HFFc6 (cell line): ENCODE measurements around the gene POLR2B. TPM values are rescaled to one million over a fixed set of nuclear protein-coding genes. Genes with fewer than 3 reads are reported as not detected.
"Not testable (repeated sequence)": the region's sequence is repeated elsewhere in the genome, so short reads cannot be mapped to it uniquely, and the experiment has no call there.

Source experiments
- DNase-seq: peaks from one replicate; pipeline ENCODE4 v3.0.0-alpha.2; 2018
- H3K27ac Mint-ChIP-seq: 2 replicates; pipeline ENCODE4 v1.8.0; 2020; ENCODE audit warnings: mild to moderate bottlenecking, mixed read lengths
- H3K27me3 Mint-ChIP-seq: 2 replicates; pipeline ENCODE4 v1.8.0; 2021; ENCODE audit warnings: mild to moderate bottlenecking, moderate library complexity, mixed read lengths; ENCODE audit not compliant: insufficient read depth
- H3K36me3 Mint-ChIP-seq: 2 replicates; pipeline ENCODE4 v1.8.0; 2021; ENCODE audit warnings: low read depth, mixed read lengths
- H3K4me1 Mint-ChIP-seq: 2 replicates; pipeline ENCODE4 v1.8.0; 2020; ENCODE audit warnings: low read depth, mixed read lengths
- H3K4me3 Mint-ChIP-seq: 2 replicates; pipeline ENCODE4 v1.8.0; 2020; ENCODE audit warnings: mild to moderate bottlenecking, moderate library complexity, mixed read lengths
- H3K9me3 Mint-ChIP-seq: 2 replicates; pipeline ENCODE4 v1.8.0; 2020; ENCODE audit warnings: mild to moderate bottlenecking, mixed read lengths
- CTCF ChIP-seq: fragments of 200-600 bp; sonication (generic); IDR thresholded peaks from 2 replicates; pipeline ENCODE4 v1.5.0; 2021; ENCODE audit warnings: antibody characterized with exemption, mild to moderate bottlenecking
- total RNA-seq, 6 experiments: library from RNA; stranded (reverse); fragmentation: NEBNext Ultra II Directional; extraction: Animal tissue kit (Norgen Biotek cat#: 25700); gene quantifications; 2 replicates in 1 of 6; 3 replicates in 5 of 6; pipeline ENCODE4 v1.2.3, GENCODE V29; 2021

POLR2B gene
- total RNA-seq, 6 experiments from 2014 or later = 83.5 to 90.9 (median 87.8) TPM

- Mint-ChIP-seq H3K4me3 (no peak overlapping the region), H3K27me3 (peaks cover 3% of the 10 kb centered on the region), H3K4me1 (peaks cover 79% of the 10 kb centered on the region), H3K9me3 (no peaks in the 10 kb centered on the region), H3K36me3 (peaks cover 57% of the 10 kb centered on the region), H3K27ac (0 out of 2 replicates have a peak overlapping the region, but pooled peaks have one; percentile 29)
- TF ChIP-seq CTCF = no peak
- no peak for DNase-seq
Measured at GRCh38 chr4:57051095-57051494, 72.4 kb downstream of the POLR2B start.

GRCh38 chr4:57051524-57051923, 72.8 kb downstream of the POLR2B start:
- no peaks in the 10 kb centered on the region for H3K9me3 Mint-ChIP-seq
- no peak for DNase-seq

GRCh38 chr4:57053508-57053907, 74.8 kb downstream of the POLR2B start:
- H3K27ac Mint-ChIP-seq = peak overlapping the region; percentile 71
- no peak overlapping the region for H3K4me3 Mint-ChIP-seq

More at GRCh38 chr4:57051524-57051923, 72.8 kb downstream of the POLR2B start:
- Mint-ChIP-seq H3K36me3 (peaks cover 59% of the 10 kb centered on the region), H3K27ac (peak overlapping the region; percentile 29), H3K27me3 (peaks cover 3% of the 10 kb centered on the region), H3K4me3 (no peak overlapping the region), H3K4me1 (peaks cover 79% of the 10 kb centered on the region)
- TF ChIP-seq CTCF = no peak

GRCh38 chr4:57055886-57056285, 77.2 kb downstream of the POLR2B start:
- Mint-ChIP-seq H3K27ac (no peak overlapping the region), H3K36me3 (peaks cover 71% of the 10 kb centered on the region)

More at GRCh38 chr4:57053508-57053907, 74.8 kb downstream of the POLR2B start:
- H3K9me3 Mint-ChIP-seq = no peaks in the 10 kb centered on the region
- peaks cover 3% of the 10 kb centered on the region for H3K27me3 Mint-ChIP-seq
- TF ChIP-seq CTCF = no peak
- peaks cover 77% of the 10 kb centered on the region for H3K4me1 Mint-ChIP-seq
- peak; percentile 63 for DNase-seq
- peaks cover 62% of the 10 kb centered on the region for H3K36me3 Mint-ChIP-seq

GRCh38 chr4:57059890-57060716, 81.4 kb downstream of the POLR2B start:
- no peaks in the 10 kb centered on the region; the same call in 1 of the 2 replicates for H3K9me3 Mint-ChIP-seq
- H3K36me3 Mint-ChIP-seq = peaks cover 52% of the 10 kb centered on the region
- peaks cover 82% of the 10 kb centered on the region for H3K4me1 Mint-ChIP-seq
- H3K27me3 Mint-ChIP-seq = no peaks in the 10 kb centered on the region; the same call in 1 of the 2 replicates
- DNase-seq = no peak
- TF ChIP-seq CTCF = no peak
- no peak overlapping the region for H3K4me3 Mint-ChIP-seq
- H3K27ac Mint-ChIP-seq = no peak overlapping the region

More at GRCh38 chr4:57055886-57056285, 77.2 kb downstream of the POLR2B start:
- no peak for DNase-seq
- Mint-ChIP-seq H3K4me1 (peaks cover 75% of the 10 kb centered on the region), H3K9me3 (no peaks in the 10 kb centered on the region; the same call in 1 of the 2 replicates), H3K27me3 (peaks cover 3% of the 10 kb centered on the region), H3K4me3 (no peak overlapping the region)
- TF ChIP-seq CTCF = no peak

- not testable (repeated sequence) for H3K9me3 Mint-ChIP-seq
Measured at GRCh38 chr4:57060717-57061067, 82.0 kb downstream of the POLR2B start.

More at GRCh38 chr4:57060717-57061067, 82.0 kb downstream of the POLR2B start:
- not testable (repeated sequence) for H3K27me3 Mint-ChIP-seq, H3K4me3 Mint-ChIP-seq, DNase-seq
- Mint-ChIP-seq H3K36me3 (peaks cover 46% of the 10 kb centered on the region), H3K4me1 (peaks cover 84% of the 10 kb centered on the region), H3K27ac (peak overlapping the region; percentile 56; the same call in 1 of the 2 replicates)
